SU-DHL-6 (cell line): ENCODE data around the gene STAT1.

ENCODE experiments used
- H2AFZ ChIP-seq: fragments of 200-600 bp; sonication (generic); 2 replicates; pipeline ENCODE4 v1.6.1; 2014; ENCODE audit warnings: low read depth, mild to moderate bottlenecking, moderate library complexity, mixed read lengths, antibody characterized with exemption, low read length; ENCODE audit not compliant: severe bottlenecking
- H3F3A ChIP-seq: fragments of 200-600 bp; shearing (Covaris generic); 2 replicates; pipeline ENCODE4 v1.6.0; 2016; ENCODE audit warnings: antibody characterized with exemption, mild to moderate bottlenecking; ENCODE audit not compliant: insufficient read depth
- H3K27ac ChIP-seq: fragments of 200-600 bp; sonication (generic); 2 replicates; pipeline ENCODE4 v1.5.1; 2016; ENCODE audit warnings: low read depth, mild to moderate bottlenecking, low read length, moderate library complexity, mixed read lengths
- H3K27me3 ChIP-seq: fragments of 200-600 bp; sonication (generic), shearing (Covaris generic); 2 replicates; pipeline ENCODE4 v1.6.0; 2014; ENCODE audit warnings: mild to moderate bottlenecking, low read length
- H3K36me3 ChIP-seq: fragments of 200-600 bp; sonication (generic); 2 replicates; pipeline ENCODE4 v1.6.1; 2014; ENCODE audit warnings: mild to moderate bottlenecking, low read length, mixed read lengths
- H3K4me2 ChIP-seq: fragments of 300-600, 200-600 bp; shearing (Covaris generic), sonication (generic); 2 replicates; pipeline ENCODE4 v1.6.0; 2014; ENCODE audit warnings: low read length, low read depth, mild to moderate bottlenecking; ENCODE audit not compliant: poor library complexity, severe bottlenecking
- H3K4me3 ChIP-seq: fragments of 200-600 bp; sonication (generic); 2 replicates; pipeline ENCODE4 v1.5.1; 2014; ENCODE audit warnings: antibody characterized with exemption, low read length, mild to moderate bottlenecking, mixed read lengths; ENCODE audit not compliant: insufficient read depth, poor library complexity, severe bottlenecking
- H3K79me2 ChIP-seq: fragments of 200-600 bp; sonication (generic); 2 replicates; pipeline ENCODE4 v1.6.1; 2014; ENCODE audit warnings: mild to moderate bottlenecking, low read length, moderate library complexity; ENCODE audit not compliant: insufficient read depth
- H3K9ac ChIP-seq: fragments of 200-600 bp; sonication (generic); 2 replicates; pipeline ENCODE4 v1.7.0; 2014; ENCODE audit warnings: mild to moderate bottlenecking, low read length
- H3K9me2 ChIP-seq: fragments of 200-600 bp; sonication (generic); replicated peaks from 2 replicates; pipeline ENCODE4 v1.6.1; 2014; ENCODE audit warnings: low read length; ENCODE audit not compliant: insufficient read depth
- H3K9me3 ChIP-seq: fragments of 200-600 bp; sonication (generic); 2 replicates; pipeline ENCODE4 v1.6.1; 2014; ENCODE audit warnings: low read length, mixed read lengths; ENCODE audit not compliant: insufficient read depth
- H4K20me1 ChIP-seq: fragments of 200-600 bp; sonication (generic); 2 replicates; pipeline ENCODE4 v1.6.1; 2014; ENCODE audit warnings: low read depth, mild to moderate bottlenecking, antibody characterized with exemption, low read length, moderate library complexity, mixed read lengths
- CTCF ChIP-seq: fragments of 200-600 bp; sonication (generic); IDR thresholded peaks from one replicate; pipeline ENCODE4 v1.5.1; 2017; ENCODE audit warnings: antibody characterized with exemption, mild to moderate bottlenecking, low read length, moderate library complexity; ENCODE audit not compliant: insufficient read depth, poor library complexity, severe bottlenecking
- EZH2phosphoT487 ChIP-seq: fragments of 200-600 bp; sonication (generic), shearing (Covaris generic); conservative IDR thresholded peaks from 2 replicates; pipeline ENCODE4 v1.6.1; 2018; ENCODE audit warnings: mild to moderate bottlenecking, antibody characterized with exemption, low read length, moderate library complexity, mixed read lengths

STAT1 gene

GRCh38 chr2:191032588-191033429 is 18.8 kb upstream of the STAT1 start:
- H3K4me3 ChIP-seq, result no peak overlapping the region
- H3F3A ChIP-seq, result no peaks in the 10 kb centered on the region
- no peak overlapping the region for H3K27ac ChIP-seq
- no peak overlapping the region for H2AFZ ChIP-seq
- no peak overlapping the region for H3K4me2 ChIP-seq
- no peaks in the 10 kb centered on the region for H3K9me2 ChIP-seq
- no peaks in the 10 kb centered on the region for H3K79me2 ChIP-seq
- H4K20me1 ChIP-seq, result no peaks in the 10 kb centered on the region
- TF ChIP-seq EZH2phosphoT487, result no peak
- no peak for TF ChIP-seq CTCF
- H3K9me3 ChIP-seq, result no peaks in the 10 kb centered on the region
- H3K9ac ChIP-seq, result no peak overlapping the region
- no peaks in the 10 kb centered on the region for H3K27me3 ChIP-seq
- no peaks in the 10 kb centered on the region for H3K36me3 ChIP-seq

- no peaks in the 10 kb centered on the region for H3F3A ChIP-seq
- H3K9me3 ChIP-seq, result no peaks in the 10 kb centered on the region
- no peak overlapping the region for H3K27ac ChIP-seq
- no peak overlapping the region for H3K4me3 ChIP-seq
- H3K4me2 ChIP-seq, result no peak overlapping the region
- H3K79me2 ChIP-seq, result no peaks in the 10 kb centered on the region
- no peak overlapping the region for H3K9ac ChIP-seq
- H2AFZ ChIP-seq, result no peak overlapping the region
- no peaks in the 10 kb centered on the region for H3K27me3 ChIP-seq
- TF ChIP-seq CTCF (no peak), EZH2phosphoT487 (no peak)
- no peaks in the 10 kb centered on the region for H3K9me2 ChIP-seq
- H3K36me3 ChIP-seq, result no peaks in the 10 kb centered on the region
- H4K20me1 ChIP-seq, result no peaks in the 10 kb centered on the region
These were observed 17.3 kb upstream of the STAT1 start for GRCh38 chr2:191031256-191031655.

GRCh38 chr2:191030521-191031154 is 16.7 kb upstream of the STAT1 start:
- Histone ChIP-seq H3K36me3 (no peaks in the 10 kb centered on the region), H3K9ac (no peak overlapping the region), H2AFZ (no peak overlapping the region), H3K9me2 (no peaks in the 10 kb centered on the region), H3K9me3 (no peaks in the 10 kb centered on the region), H3K27me3 (no peaks in the 10 kb centered on the region), H3K4me3 (no peak overlapping the region), H4K20me1 (no peaks in the 10 kb centered on the region), H3F3A (no peaks in the 10 kb centered on the region), H3K79me2 (no peaks in the 10 kb centered on the region), H3K27ac (no peak overlapping the region), H3K4me2 (no peak overlapping the region)
- peak; percentile 39 for TF ChIP-seq CTCF
- TF ChIP-seq EZH2phosphoT487, result no peak
